Uterus (tissue), 2 donors: ENCODE measurements around the gene SV2C.

ENCODE experiments used
- POLR2A ChIP-seq, 2 donors: fragments of 450-650 bp; IDR thresholded peaks; one replicate each; pipeline ENCODE4 v1.6.1; 2016; ENCODE audit warnings: antibody characterized with exemption in 2 of 2, mild to moderate bottlenecking in 1 of 2, moderate library complexity in 1 of 2
- TF ChIP-seq, protein P1 (sequence below), 4 experiments: fragments of 200-600 bp in 2 of 4; fragments of 450-650 bp in 2 of 4; sonication (generic) in 2 of 4; IDR thresholded peaks; one replicate each; pipeline ENCODE4 v1.5.1; 2016 to 2019; ENCODE audit warnings: antibody characterized with exemption in 4 of 4, mild to moderate bottlenecking in 2 of 4, moderate library complexity in 1 of 4

DNA sequence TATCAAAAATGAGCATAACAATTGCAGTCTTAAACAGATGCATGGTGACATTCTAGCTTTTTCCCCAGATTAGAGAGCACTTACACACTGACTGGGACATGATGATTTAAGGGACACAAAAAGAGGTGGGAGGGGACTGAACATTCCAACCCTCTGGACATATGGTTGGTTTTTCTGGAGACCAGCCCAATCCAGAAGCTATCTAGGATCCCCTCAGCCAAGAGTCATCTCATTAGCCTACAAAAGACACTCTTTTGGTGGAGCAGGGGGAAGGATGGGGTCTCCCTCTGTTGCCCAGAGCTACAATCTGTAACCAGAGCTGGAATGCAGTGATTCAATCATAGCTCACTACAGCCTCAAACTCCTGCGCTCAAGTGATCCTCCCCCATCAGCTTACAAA lies 222.6 kb downstream of the SV2C start:
- TF ChIP-seq, protein P1, sequence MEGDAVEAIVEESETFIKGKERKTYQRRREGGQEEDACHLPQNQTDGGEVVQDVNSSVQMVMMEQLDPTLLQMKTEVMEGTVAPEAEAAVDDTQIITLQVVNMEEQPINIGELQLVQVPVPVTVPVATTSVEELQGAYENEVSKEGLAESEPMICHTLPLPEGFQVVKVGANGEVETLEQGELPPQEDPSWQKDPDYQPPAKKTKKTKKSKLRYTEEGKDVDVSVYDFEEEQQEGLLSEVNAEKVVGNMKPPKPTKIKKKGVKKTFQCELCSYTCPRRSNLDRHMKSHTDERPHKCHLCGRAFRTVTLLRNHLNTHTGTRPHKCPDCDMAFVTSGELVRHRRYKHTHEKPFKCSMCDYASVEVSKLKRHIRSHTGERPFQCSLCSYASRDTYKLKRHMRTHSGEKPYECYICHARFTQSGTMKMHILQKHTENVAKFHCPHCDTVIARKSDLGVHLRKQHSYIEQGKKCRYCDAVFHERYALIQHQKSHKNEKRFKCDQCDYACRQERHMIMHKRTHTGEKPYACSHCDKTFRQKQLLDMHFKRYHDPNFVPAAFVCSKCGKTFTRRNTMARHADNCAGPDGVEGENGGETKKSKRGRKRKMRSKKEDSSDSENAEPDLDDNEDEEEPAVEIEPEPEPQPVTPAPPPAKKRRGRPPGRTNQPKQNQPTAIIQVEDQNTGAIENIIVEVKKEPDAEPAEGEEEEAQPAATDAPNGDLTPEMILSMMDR (IDR thresholded peaks at IDR 0.05): no peak
- TF ChIP-seq POLR2A (IDR thresholded peaks at IDR 0.05): no peak
